B cell (primary cell): ENCODE data around the gene NCAN.

ENCODE experiments used
- CTCF ChIP-seq: fragments of 200-600 bp; IDR thresholded peaks from one replicate; pipeline ENCODE4 v1.8.0; 2022; ENCODE audit warnings: antibody characterized with exemption, mild to moderate bottlenecking
- EZH2 ChIP-seq: IDR thresholded peaks from 2 replicates; pipeline ENCODE4 v1.6.1; 2012; ENCODE audit warnings: borderline replicate concordance, low read depth, mild to moderate bottlenecking, moderate library complexity, low read length; ENCODE audit not compliant: insufficient read depth, poor library complexity, severe bottlenecking

DNA sequence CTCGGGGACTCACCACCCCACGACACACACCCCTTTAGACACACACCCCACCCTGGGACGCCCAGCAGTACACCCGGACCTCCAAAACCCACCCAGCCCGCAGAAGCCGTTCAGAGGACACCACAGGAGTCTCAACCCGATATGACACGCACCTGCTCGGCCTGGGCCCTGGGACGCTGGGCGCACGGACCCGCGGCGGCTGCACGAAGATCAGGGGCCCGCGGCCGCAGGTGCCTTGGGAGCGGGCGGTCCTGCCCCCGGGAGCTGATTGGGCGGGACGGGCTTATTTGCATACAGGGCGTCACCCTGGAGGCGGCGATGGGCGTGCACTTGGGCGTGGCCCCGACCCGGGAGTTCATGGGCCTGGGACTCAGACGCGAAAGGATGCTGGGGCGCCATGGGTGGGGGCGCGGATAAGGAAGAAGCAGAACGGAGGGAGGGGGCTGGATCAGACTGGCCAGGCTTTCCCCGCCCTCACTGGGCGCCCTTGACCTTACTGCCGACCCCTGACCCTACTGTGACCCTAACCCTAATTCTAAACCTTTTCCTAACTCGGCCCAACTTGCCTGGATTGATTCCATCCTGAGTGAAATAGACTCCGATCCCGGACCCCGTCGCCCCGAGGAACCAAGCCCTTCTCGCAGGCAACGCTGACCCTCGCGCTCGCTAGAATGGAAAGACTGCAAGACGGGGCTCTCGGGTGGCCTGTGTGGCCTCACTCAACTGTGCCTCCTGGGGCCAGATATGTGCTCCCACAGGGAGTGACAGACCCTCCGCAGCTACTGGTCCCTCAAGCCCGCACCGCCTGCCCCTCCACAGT, 41.5 kb upstream of the NCAN start, which contains the start of gene MEF2B:
- TF ChIP-seq CTCF (no peak), EZH2 (no peak)
